K562 (cell line): ENCODE measurements around the gene KNDC1. TPM values are rescaled to one million over a fixed set of nuclear protein-coding genes. Genes with fewer than 3 reads are reported as not detected.

Experiments used
- BRF1 ChIP-seq: IDR thresholded peaks from 3 replicates; pipeline ENCODE4 v1.6.1; 2011; ENCODE audit warnings: borderline replicate concordance, mild to moderate bottlenecking; ENCODE audit not compliant: insufficient read length; ENCODE audit errors: extremely low read depth
- CAMTA2 ChIP-seq: fragments of 250-450 bp; sonication (Bioruptor Pico); conservative IDR thresholded peaks from 2 replicates; pipeline ENCODE4 v1.5.1; 2022
- CREBBP ChIP-seq: IDR thresholded peaks from one replicate; pipeline ENCODE4 v1.6.1; 2012; ENCODE audit warnings: low read depth, mild to moderate bottlenecking, control low read depth, inconsistent platforms, low read length
- FOS ChIP-seq: IDR thresholded peaks from 3 replicates; pipeline ENCODE4 v1.6.1; 2011; ENCODE audit not compliant: insufficient read length; ENCODE audit errors: extremely low read depth
- HDAC1 ChIP-seq, 2 experiments: fragments of 450-650 bp; IDR thresholded peaks; 2 replicates each; pipeline ENCODE4 v1.6.1; 2016 to 2017; ENCODE audit warnings: inconsistent platforms in 1 of 2, mild to moderate bottlenecking in 1 of 2, moderate library complexity in 1 of 2
- ILF3 ChIP-seq: fragments of 450-650 bp; IDR thresholded peaks from 2 replicates; pipeline ENCODE4 v1.6.1; 2018; ENCODE audit warnings: antibody characterized with exemption, mild to moderate bottlenecking, moderate library complexity, borderline replicate concordance
- KLF6 ChIP-seq: fragments of 250-450 bp; sonication (Bioruptor Pico); IDR thresholded peaks from 2 replicates; pipeline ENCODE4 v1.4.0; 2020; ENCODE audit warnings: mild to moderate bottlenecking, moderate library complexity, borderline replicate concordance
- MEF2A ChIP-seq: IDR thresholded peaks from 2 replicates; pipeline ENCODE4 v1.6.1; 2011; ENCODE audit warnings: low read depth, mild to moderate bottlenecking, low read length, moderate library complexity; ENCODE audit not compliant: control insufficient read depth
- NFIX ChIP-seq: fragments of 250-450 bp; sonication (Bioruptor Pico); IDR thresholded peaks from 2 replicates; pipeline ENCODE4 v1.4.0; 2020; ENCODE audit warnings: low read depth, mild to moderate bottlenecking, moderate library complexity
- TARDBP ChIP-seq: fragments of 450-650 bp; IDR thresholded peaks from 2 replicates; pipeline ENCODE4 v1.6.1; 2016
- ZBTB1 ChIP-seq: sonication (generic); formaldehyde crosslinking; IDR thresholded peaks from 2 replicates; pipeline ENCODE4 v1.8.1; 2023; ENCODE audit warnings: missing genetic modification reagents, low read depth, mild to moderate bottlenecking, borderline replicate concordance
- ZBTB8A ChIP-seq: fragments of 450-650 bp; IDR thresholded peaks from 2 replicates; pipeline ENCODE4 v1.6.1; 2018; ENCODE audit warnings: mild to moderate bottlenecking, moderate library complexity; ENCODE audit not compliant: partially characterized antibody
- ZNF644 ChIP-seq: fragments of 200-800 bp; sonication (Bioruptor generic); IDR thresholded peaks from 2 replicates; pipeline ENCODE4 v1.6.1; 2016; ENCODE audit warnings: low read depth, missing genetic modification characterization, missing compliant biosample characterization
- polyA plus RNA-seq, 8 experiments: library from polyadenylated mRNA; depleted of rRNA in 4 of 8; stranded (reverse) in 5 of 8; unstranded in 3 of 8; fragments of >200 nt; fragmentation: Nextera tagmentation in 2 of 8; fragmentation: Illumina TruSeq in 1 of 8; extraction: Ambion mirVana in 2 of 8; extraction: Trizol in 1 of 8; gene quantifications; 2 replicates each; pipeline versions ENCODE4 v1.2.1 to v1.2.3, GENCODE V29; 2011 to 2014; ENCODE audit warnings: inconsistent platforms in 1 of 8, missing spikeins in 1 of 8
- total RNA-seq, 7 experiments: library from RNA; depleted of rRNA in 6 of 7; stranded (reverse); fragments of >200 nt in 6 of 7; fragmentation: Illumina TruSeq in 2 of 7; extraction: Trizol in 2 of 7; gene quantifications; 2 replicates each; pipeline versions ENCODE4 v1.2.1 to v1.2.3, GENCODE V29; 2011 to 2021; ENCODE audit warnings: low replicate concordance in 1 of 7
- TF ChIP-seq, protein P1 (sequence below): fragments of 250-450 bp; sonication (Bioruptor Pico); IDR thresholded peaks from 2 replicates; pipeline ENCODE4 v1.8.0; 2022; ENCODE audit warnings: inconsistent platforms
- TF ChIP-seq, protein P2 (sequence below): fragments of 250-450 bp; sonication (Bioruptor Pico); IDR thresholded peaks from 2 replicates; pipeline ENCODE4 v1.4.0; 2020; ENCODE audit warnings: mild to moderate bottlenecking, moderate library complexity, borderline replicate concordance
- TF ChIP-seq, protein P3 (sequence below), 2 experiments: fragments of 450-650 bp; IDR thresholded peaks; 2 replicates each; pipeline ENCODE4 v1.6.1; 2016; ENCODE audit warnings: mild to moderate bottlenecking in 2 of 2, borderline replicate concordance in 1 of 2, low read depth in 1 of 2, moderate library complexity in 1 of 2

Gene KNDC1
- total and polyA plus RNA-seq, 9 of the 15 experiments (the other 6 are each of a cell fraction or from before 2014, with no cell fraction given): 0.07 to 0.26 (median 0.11) TPM; not detected in 6

DNA sequence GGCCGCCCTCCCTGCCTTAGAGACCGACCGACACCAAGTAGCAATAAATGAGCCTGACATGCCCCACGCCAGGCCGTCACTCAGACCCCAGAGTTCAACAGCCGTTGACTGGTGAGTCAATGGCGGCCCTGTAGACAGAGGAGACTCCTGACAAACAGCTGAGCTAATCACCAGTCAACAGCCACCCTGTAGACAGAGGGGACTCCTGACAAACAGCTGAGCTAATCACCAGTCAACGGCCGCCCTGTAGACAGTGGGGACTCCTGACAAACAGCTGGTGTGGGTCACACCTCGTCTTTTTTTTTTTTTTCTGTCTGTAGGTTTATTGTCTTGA is 16.9 kb upstream of the KNDC1 start (continued):
- TF ChIP-seq ZBTB1 (CRISPR knock-in tag) (no peak), TARDBP (no peak), ZBTB8A (no peak), NFIX (CRISPR knock-in tag) (no peak), KLF6 (CRISPR knock-in tag) (no peak), BRF1 (no peak), CAMTA2 (CRISPR knock-in tag) (no peak), MEF2A (0 out of 2 replicates have a peak, but pooled peaks have one; percentile 9), ILF3 (no peak), ZNF644 (tag) (no peak), FOS (no peak), CREBBP (no peak), HDAC1 (IDR thresholded peaks at IDR 0.05) (peak; percentile 62 to 89; a peak in 3 of 4 replicates)
- TF ChIP-seq, protein P1, sequence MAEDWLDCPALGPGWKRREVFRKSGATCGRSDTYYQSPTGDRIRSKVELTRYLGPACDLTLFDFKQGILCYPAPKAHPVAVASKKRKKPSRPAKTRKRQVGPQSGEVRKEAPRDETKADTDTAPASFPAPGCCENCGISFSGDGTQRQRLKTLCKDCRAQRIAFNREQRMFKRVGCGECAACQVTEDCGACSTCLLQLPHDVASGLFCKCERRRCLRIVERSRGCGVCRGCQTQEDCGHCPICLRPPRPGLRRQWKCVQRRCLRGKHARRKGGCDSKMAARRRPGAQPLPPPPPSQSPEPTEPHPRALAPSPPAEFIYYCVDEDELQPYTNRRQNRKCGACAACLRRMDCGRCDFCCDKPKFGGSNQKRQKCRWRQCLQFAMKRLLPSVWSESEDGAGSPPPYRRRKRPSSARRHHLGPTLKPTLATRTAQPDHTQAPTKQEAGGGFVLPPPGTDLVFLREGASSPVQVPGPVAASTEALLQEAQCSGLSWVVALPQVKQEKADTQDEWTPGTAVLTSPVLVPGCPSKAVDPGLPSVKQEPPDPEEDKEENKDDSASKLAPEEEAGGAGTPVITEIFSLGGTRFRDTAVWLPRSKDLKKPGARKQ (CRISPR knock-in tag): no peak
- TF ChIP-seq, protein P2, sequence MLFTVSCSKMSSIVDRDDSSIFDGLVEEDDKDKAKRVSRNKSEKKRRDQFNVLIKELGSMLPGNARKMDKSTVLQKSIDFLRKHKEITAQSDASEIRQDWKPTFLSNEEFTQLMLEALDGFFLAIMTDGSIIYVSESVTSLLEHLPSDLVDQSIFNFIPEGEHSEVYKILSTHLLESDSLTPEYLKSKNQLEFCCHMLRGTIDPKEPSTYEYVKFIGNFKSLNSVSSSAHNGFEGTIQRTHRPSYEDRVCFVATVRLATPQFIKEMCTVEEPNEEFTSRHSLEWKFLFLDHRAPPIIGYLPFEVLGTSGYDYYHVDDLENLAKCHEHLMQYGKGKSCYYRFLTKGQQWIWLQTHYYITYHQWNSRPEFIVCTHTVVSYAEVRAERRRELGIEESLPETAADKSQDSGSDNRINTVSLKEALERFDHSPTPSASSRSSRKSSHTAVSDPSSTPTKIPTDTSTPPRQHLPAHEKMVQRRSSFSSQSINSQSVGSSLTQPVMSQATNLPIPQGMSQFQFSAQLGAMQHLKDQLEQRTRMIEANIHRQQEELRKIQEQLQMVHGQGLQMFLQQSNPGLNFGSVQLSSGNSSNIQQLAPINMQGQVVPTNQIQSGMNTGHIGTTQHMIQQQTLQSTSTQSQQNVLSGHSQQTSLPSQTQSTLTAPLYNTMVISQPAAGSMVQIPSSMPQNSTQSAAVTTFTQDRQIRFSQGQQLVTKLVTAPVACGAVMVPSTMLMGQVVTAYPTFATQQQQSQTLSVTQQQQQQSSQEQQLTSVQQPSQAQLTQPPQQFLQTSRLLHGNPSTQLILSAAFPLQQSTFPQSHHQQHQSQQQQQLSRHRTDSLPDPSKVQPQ (CRISPR knock-in tag): no peak
- TF ChIP-seq, protein P3, sequence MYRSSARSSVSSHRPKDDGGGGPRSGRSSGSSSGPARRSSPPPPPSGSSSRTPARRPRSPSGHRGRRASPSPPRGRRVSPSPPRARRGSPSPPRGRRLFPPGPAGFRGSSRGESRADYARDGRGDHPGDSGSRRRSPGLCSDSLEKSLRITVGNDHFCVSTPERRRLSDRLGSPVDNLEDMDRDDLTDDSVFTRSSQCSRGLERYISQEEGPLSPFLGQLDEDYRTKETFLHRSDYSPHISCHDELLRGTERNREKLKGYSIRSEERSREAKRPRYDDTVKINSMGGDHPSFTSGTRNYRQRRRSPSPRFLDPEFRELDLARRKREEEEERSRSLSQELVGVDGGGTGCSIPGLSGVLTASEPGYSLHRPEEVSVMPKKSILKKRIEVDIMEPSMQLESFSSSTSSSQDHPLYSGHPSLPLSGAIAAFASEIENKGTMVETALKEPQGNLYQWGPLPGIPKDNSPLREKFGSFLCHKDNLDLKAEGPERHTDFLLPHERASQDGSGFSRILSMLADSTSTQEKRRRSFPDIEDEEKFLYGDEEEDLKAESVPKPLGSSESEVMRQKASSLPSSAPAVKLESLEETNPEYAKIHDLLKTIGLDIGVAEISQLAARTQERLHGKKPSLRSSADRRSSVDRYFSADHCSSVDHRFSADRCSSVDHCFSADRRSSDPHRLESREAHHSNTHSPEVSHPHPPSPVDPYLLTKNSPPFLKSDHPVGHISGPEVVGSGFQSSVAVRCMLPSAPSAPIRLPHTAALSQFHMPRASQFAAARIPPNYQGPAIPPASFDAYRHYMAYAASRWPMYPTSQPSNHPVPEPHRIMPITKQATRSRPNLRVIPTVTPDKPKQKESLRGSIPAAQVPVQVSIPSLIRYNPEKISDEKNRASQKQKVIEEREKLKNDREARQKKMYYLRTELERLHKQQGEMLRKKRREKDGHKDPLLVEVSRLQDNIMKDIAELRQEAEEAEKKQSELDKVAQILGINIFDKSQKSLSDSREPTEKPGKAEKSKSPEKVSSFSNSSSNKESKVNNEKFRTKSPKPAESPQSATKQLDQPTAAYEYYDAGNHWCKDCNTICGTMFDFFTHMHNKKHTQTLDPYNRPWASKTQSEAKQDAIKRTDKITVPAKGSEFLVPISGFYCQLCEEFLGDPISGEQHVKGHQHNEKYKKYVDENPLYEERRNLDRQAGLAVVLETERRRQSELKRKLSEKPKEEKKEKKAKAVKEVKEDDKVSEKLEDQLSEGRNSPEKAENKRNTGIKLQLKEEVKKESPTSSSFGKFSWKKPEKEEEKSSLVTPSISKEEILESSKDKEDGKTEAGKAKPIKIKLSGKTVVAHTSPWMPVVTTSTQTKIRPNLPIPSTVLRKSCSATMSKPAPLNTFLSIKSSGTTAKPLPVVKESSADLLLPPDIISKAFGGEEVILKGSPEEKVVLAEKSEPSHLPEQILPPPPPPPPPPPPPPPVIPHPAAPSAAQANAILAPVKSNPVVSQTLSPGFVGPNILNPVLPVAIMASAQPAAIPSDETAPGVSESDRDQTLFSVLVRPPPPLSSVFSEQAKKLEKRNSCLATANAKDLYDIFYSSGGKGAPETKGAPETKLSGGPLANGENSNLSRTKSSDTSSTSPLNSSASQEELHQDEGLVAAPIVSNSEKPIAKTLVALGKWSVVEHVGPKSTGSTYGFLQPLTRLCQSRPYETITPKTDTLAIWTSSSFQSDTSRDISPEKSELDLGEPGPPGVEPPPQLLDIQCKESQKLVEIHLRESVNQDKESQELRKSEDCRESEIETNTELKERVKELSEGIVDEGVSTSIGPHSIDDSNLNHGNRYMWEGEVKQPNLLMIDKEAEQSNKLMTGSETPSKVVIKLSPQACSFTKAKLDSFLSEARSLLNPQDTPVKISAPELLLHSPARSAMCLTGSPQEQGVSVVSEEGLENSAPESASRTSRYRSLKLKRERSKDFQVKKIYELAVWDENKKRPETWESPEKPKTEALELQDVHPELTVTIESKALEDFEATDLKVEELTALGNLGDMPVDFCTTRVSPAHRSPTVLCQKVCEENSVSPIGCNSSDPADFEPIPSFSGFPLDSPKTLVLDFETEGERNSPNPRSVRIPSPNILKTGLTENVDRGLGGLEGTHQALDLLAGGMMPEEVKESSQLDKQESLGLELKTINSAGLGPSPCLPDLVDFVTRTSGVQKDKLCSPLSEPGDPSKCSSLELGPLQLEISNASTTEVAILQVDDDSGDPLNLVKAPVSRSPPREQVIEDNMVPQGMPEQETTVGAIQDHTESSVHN (IDR thresholded peaks at IDR 0.05; ENCODE audit: borderline replicate concordance in 1 of 2, low read depth in 1 of 2): peak in 1 of 2 experiments; percentile 100; a peak in 2 of 4 replicates
